HepG2 (cell line): ENCODE results near the gene ZFAND2B. TPM values are rescaled to one million over a fixed set of nuclear protein-coding genes. Genes with fewer than 3 reads are reported as not detected.

Source experiments
- BRD4 ChIP-seq: sonication (generic); formaldehyde crosslinking; IDR thresholded peaks from 2 replicates; pipeline ENCODE4 v1.4.0; 2020; ENCODE audit warnings: missing genetic modification reagents
- BRF2 ChIP-seq: sonication (generic); formaldehyde crosslinking; IDR thresholded peaks from 2 replicates; pipeline ENCODE4 v1.8.1; 2022; ENCODE audit warnings: mild to moderate bottlenecking, missing genetic modification reagents
- GLI4 ChIP-seq: sonication (generic); formaldehyde crosslinking; IDR thresholded peaks from 2 replicates; pipeline ENCODE4 v1.5.1; 2020; ENCODE audit warnings: missing genetic modification reagents, mild to moderate bottlenecking, moderate library complexity, borderline replicate concordance
- GZF1 ChIP-seq: sonication (generic); formaldehyde crosslinking; IDR thresholded peaks from 2 replicates; pipeline ENCODE4 v1.5.1; 2020; ENCODE audit warnings: mild to moderate bottlenecking, missing genetic modification reagents
- NCOA5 ChIP-seq: sonication (generic); formaldehyde crosslinking; IDR thresholded peaks from 2 replicates; pipeline ENCODE4 v1.4.0; 2020; ENCODE audit warnings: missing genetic modification reagents
- PRDM15 ChIP-seq: sonication (generic); formaldehyde crosslinking; IDR thresholded peaks from 2 replicates; pipeline ENCODE4 v1.4.0; 2020; ENCODE audit warnings: missing genetic modification reagents
- REST ChIP-seq, 2 experiments: IDR thresholded peaks; 2 replicates each; pipeline ENCODE4 v1.6.1; 2011 to 2012; ENCODE audit warnings: low read length in 2 of 2, borderline replicate concordance in 1 of 2, low read depth in 1 of 2, mild to moderate bottlenecking in 1 of 2, moderate library complexity in 1 of 2
- TFE3 ChIP-seq: IDR thresholded peaks from 2 replicates; pipeline ENCODE4 v1.6.1; 2016
- ZBTB8A ChIP-seq: sonication (generic); formaldehyde crosslinking; IDR thresholded peaks from 2 replicates; pipeline ENCODE4 v1.4.0; 2020; ENCODE audit warnings: mild to moderate bottlenecking, low read depth, missing genetic modification reagents, borderline replicate concordance
- ZFP1 ChIP-seq: IDR thresholded peaks from 2 replicates; pipeline ENCODE4 v1.6.1; 2016
- ZNF263 ChIP-seq: sonication (generic); formaldehyde crosslinking; IDR thresholded peaks from 2 replicates; pipeline ENCODE4 v1.4.0; 2020; ENCODE audit warnings: missing genetic modification reagents
- ZNF296 ChIP-seq: sonication (generic); formaldehyde crosslinking; conservative IDR thresholded peaks from 2 replicates; pipeline ENCODE4 v1.5.0; 2020; ENCODE audit warnings: mild to moderate bottlenecking, missing genetic modification reagents
- ZNF432 ChIP-seq: sonication (generic); formaldehyde crosslinking; IDR thresholded peaks from 2 replicates; pipeline ENCODE4 v1.5.0; 2020; ENCODE audit warnings: missing genetic modification reagents, mild to moderate bottlenecking, borderline replicate concordance
- ZNF468 ChIP-seq: sonication (generic); formaldehyde crosslinking; IDR thresholded peaks from 2 replicates; pipeline ENCODE4 v1.8.0; 2022; ENCODE audit warnings: mild to moderate bottlenecking, moderate library complexity, missing genetic modification reagents
- ZNF740 ChIP-seq: sonication (generic); formaldehyde crosslinking; IDR thresholded peaks from 2 replicates; pipeline ENCODE4 v1.4.0; 2020; ENCODE audit warnings: missing genetic modification reagents
- polyA plus RNA-seq, 8 experiments: library from polyadenylated mRNA; depleted of rRNA in 3 of 8; stranded (reverse) in 7 of 8; unstranded in 1 of 8; fragments of >200 nt; fragmentation: Illumina TruSeq in 4 of 8; extraction: Trizol in 4 of 8; gene quantifications; 2 replicates each; pipeline versions ENCODE4 v1.2.1 to v1.2.3, GENCODE V29; 2011 to 2016; ENCODE audit warnings: low read depth in 4 of 8, missing spikeins in 1 of 8, mixed read lengths in 1 of 8; ENCODE audit not compliant: insufficient read depth in 1 of 8
- total RNA-seq, 5 experiments: library from RNA; depleted of rRNA; stranded (reverse); fragments of >200 nt; fragmentation: Illumina TruSeq; extraction: Trizol; gene quantifications; 2 replicates each; pipeline ENCODE4 v1.2.3, GENCODE V29; 2016; ENCODE audit warnings: low read depth in 1 of 5

The ZFAND2B gene
- total and polyA plus RNA-seq, 2 of the 13 experiments (the other 11 are each of a cell fraction or from before 2014, with no cell fraction given): 53.3 to 115 TPM

- TF ChIP-seq REST (IDR thresholded peaks at IDR 0.05; ENCODE audit: borderline replicate concordance in 1 of 2, low read depth in 1 of 2, low read length in 2 of 2) (peak in 1 of 2 experiments; percentile 89; a peak in 2 of 4 replicates), GLI4 (peak; percentile 97; the same call in 1 of the 2 replicates), NCOA5 (CRISPR knock-in tag) (peak; percentile 47; the same call in 1 of the 2 replicates), PRDM15 (CRISPR knock-in tag) (no peak; the same call in 1 of the 2 replicates), GZF1 (no peak), ZNF263 (CRISPR knock-in tag) (no peak), ZNF296 (CRISPR knock-in tag) (peak; percentile 6; the same call in 1 of the 2 replicates), ZNF740 (0 out of 2 replicates have a peak, but pooled peaks have one; percentile 32), ZNF468 (0 out of 2 replicates have a peak, but pooled peaks have one; percentile 21), ZFP1 (CRISPR knock-in tag) (no peak), BRF2 (CRISPR knock-in tag) (no peak), BRD4 (CRISPR knock-in tag) (no peak), ZNF432 (CRISPR knock-in tag) (peak; percentile 95; the same call in 1 of the 2 replicates), ZBTB8A (no peak), TFE3 (CRISPR knock-in tag) (no peak)
These were observed 11.7 kb downstream of the ZFAND2B start (continued) for GRCh38 chr2:219218217-219218731.
